Fibroblast of villous mesenchyme (primary cell): Measurements from ENCODE around the gene FAM168A. TPM values are rescaled to one million over a fixed set of nuclear protein-coding genes. Genes with fewer than 3 reads are reported as not detected.

Experiments
- DNase-seq: peaks from one replicate; pipeline ENCODE4 v3.0.0-alpha.2; 2010; ENCODE audit warnings: low read depth
- H3K4me3 ChIP-seq: 2 replicates; pipeline ENCODE4 v1.5.1; 2011; ENCODE audit warnings: low read depth, mild to moderate bottlenecking, low read length
- CTCF ChIP-seq: IDR thresholded peaks from 2 replicates; pipeline ENCODE4 v1.5.1; 2012; ENCODE audit warnings: low read depth, mild to moderate bottlenecking, low read length; ENCODE audit not compliant: insufficient read depth
- total RNA-seq: library from RNA; depleted of rRNA; stranded (reverse); fragments of >200 nt; gene quantifications from 2 replicates; pipeline ENCODE4 v1.2.3, GENCODE V29; 2012

The FAM168A gene
- total RNA-seq, 1 donor = 22.5 TPM

- TF ChIP-seq CTCF = no peak
- DNase-seq = no peak
- H3K4me3 ChIP-seq = no peak overlapping the region
Measured at GRCh38 chr11:73423506-73423905, 174.4 kb downstream of the FAM168A start.

DNA sequence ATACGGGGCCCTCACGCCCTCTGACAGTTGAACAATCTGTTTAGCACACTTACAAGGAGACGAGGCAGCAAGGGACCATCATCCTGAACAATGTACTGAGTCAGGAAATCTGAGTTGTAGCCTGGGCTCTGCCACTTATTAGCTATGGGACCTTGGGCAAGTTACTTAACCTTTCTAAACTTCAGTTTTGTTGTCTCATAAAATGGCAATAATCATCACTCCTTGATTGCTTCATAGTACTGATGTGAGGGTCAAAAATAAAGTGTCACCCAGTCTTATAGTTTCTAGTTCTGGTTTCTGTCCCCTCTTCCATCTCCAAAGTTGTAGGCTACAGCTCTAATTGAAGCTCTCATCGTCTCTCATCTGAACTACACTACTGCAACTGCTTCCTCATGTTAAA is 175.0 kb downstream of the FAM168A start:
- H3K4me3 ChIP-seq = no peak overlapping the region
- DNase-seq = no peak
- no peak for TF ChIP-seq CTCF

- no peak overlapping the region for H3K4me3 ChIP-seq
- no peak for TF ChIP-seq CTCF
- DNase-seq = no peak
Measured at GRCh38 chr11:73420136-73420535, 177.8 kb downstream of the FAM168A start.

GRCh38 chr11:73416786-73417185 is 181.1 kb downstream of the FAM168A start:
- DNase-seq = no peak
- H3K4me3 ChIP-seq = no peak overlapping the region
- TF ChIP-seq CTCF = no peak

GRCh38 chr11:73415854-73416615 is 181.9 kb downstream of the FAM168A start:
- no peak for TF ChIP-seq CTCF
- H3K4me3 ChIP-seq = no peak overlapping the region
- no peak for DNase-seq

- no peak for TF ChIP-seq CTCF
- DNase-seq = peak; percentile 90
- H3K4me3 ChIP-seq = no peak overlapping the region
Measured at GRCh38 chr11:73414977-73415651, 182.8 kb downstream of the FAM168A start.
